Choroid plexus epithelial cell (primary cell): ENCODE results near the gene TOP3A.

Experiments used
- DNase-seq: peaks from one replicate; pipeline ENCODE4 v3.0.0-alpha.2; 2010; ENCODE audit warnings: low read depth
- H3K4me3 ChIP-seq: 2 replicates; pipeline ENCODE4 v1.5.1; 2011; ENCODE audit warnings: low read depth, mild to moderate bottlenecking, control low read depth, low read length, moderate library complexity
- TF ChIP-seq, protein P1 (sequence below): conservative IDR thresholded peaks from 2 replicates; pipeline ENCODE4 v1.5.1; 2011; ENCODE audit warnings: low read depth, mild to moderate bottlenecking, control low read depth, inconsistent platforms, low read length, moderate library complexity

TOP3A gene

DNA sequence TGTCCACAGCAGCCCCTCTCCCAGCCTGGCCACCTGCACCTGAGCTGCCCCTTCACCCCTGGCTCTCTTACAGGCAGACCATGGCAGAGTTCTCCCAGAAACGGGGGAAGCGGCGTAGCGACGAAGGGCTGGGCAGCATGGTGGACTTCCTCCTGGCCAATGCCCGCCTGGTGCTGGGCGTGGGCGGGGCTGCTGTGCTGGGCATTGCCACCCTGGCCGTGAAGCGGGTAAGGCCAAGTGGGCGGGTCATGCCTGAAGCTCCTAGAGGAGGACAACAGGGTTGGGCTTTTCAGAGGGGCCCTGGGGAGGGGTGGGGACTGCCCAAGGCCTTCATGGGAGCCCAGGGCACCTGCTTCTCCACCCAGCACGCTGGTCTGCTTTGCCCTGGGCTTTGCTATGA is 52.2 kb downstream of the TOP3A start:
- no peak for DNase-seq
- no peak overlapping the region for H3K4me3 ChIP-seq
- TF ChIP-seq, protein P1, sequence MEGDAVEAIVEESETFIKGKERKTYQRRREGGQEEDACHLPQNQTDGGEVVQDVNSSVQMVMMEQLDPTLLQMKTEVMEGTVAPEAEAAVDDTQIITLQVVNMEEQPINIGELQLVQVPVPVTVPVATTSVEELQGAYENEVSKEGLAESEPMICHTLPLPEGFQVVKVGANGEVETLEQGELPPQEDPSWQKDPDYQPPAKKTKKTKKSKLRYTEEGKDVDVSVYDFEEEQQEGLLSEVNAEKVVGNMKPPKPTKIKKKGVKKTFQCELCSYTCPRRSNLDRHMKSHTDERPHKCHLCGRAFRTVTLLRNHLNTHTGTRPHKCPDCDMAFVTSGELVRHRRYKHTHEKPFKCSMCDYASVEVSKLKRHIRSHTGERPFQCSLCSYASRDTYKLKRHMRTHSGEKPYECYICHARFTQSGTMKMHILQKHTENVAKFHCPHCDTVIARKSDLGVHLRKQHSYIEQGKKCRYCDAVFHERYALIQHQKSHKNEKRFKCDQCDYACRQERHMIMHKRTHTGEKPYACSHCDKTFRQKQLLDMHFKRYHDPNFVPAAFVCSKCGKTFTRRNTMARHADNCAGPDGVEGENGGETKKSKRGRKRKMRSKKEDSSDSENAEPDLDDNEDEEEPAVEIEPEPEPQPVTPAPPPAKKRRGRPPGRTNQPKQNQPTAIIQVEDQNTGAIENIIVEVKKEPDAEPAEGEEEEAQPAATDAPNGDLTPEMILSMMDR, result no peak

DNA sequence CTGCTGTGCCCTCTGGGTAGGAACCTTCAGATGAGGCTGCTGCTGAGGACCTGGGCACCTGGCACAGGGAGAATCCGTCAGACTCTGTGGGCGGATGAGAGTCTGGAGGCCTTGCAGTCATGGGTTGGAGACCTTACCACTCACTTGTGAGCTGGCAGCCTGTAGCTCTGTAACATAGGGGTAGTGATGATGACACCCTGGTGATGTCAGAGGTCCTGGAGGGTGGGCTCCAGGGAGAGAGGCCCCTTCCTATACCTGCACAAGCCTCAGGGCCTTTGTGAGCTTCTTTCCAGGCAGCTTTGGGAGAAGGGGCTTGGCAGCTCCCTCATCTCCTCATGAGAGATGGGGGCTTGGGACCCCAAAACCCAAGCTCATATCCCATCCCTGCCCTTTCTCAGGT is 52.7 kb downstream of the TOP3A start:
- no peak overlapping the region for H3K4me3 ChIP-seq
- TF ChIP-seq, protein P1, result no peak
- DNase-seq, result no peak

DNA sequence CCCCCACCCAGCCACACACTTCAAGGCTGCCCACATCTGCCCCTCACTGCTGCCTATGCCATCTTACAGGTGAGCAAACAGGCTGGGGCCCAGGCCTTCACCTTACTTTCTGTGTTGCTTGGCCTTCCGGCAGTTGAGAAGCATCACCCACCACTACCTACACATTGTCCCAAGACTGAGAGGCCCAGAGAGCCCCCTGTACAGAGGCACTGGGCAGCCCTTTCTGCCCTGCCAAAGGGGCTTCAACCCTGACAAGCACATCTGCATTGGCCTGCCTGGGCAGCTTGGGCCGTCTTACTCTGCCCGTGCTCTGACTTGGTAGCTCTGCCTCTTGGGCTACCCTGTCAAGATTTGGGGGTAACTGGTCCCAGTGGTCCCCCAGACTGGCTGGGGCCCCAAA is 53.1 kb downstream of the TOP3A start:
- TF ChIP-seq, protein P1, result no peak
- H3K4me3 ChIP-seq, result peak overlapping the region; percentile 97
- no peak for DNase-seq

DNA sequence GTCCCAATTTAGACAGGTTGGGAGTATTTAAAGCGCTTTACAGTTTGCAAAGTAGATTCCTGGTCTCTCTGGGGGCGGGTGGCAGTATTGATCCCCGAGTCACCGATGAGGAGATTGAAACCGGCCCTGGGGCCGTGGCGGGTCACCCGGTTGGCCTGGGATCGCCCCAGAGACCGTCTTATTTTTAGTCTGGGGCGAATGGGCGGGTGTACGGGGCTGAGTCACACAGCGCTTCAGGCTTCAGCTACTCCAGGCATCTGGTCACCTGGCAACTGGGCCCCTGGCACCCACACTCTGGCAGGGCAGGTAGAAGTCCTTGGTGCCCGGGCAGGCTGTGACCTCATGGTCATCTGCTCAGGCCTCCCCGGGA is 53.7 kb downstream of the TOP3A start:
- TF ChIP-seq, protein P1, result no peak
- peak; percentile 48 for DNase-seq
- H3K4me3 ChIP-seq, result peak overlapping the region; percentile 97

DNA sequence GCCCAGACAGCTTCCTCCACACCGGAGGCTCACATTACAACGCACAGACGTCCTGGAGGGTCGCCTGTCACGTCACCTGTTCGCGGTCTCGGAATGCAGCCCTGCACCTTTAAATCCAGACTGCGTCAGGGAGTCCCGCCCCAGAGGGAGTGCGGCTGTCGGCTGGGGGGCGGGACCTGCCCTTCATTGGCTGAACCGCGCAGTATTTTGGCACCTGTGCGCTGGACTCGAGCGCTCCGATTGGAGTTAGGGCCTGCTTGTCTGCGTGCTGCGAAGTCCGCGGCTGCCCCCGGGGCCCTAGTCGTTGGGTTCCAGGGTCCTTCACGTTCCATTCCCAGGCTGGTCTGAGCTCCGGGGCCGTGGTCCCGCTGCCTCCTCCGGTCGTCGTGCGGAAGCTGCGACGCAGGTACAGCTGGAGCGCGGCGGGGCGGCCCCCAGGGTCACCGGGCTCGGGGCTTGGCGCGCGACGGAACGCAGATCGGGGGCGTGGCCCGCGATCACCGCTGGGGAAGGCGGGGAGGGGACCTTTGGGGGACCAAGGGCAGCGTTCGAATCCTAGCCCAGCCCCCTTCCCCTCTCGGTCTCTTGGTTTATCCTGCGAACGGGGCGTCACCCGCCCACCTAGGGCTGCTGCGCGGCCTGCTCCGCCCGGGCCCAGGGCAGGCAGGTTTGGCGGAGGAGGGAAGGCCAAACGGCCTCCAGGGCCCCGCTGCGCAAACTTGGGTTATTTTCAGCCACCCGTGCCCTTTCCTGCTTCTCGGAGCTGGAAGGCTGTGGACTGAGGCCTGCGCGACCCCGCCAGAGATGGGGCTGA is 54.3 kb downstream of the TOP3A start, which contains the start of gene MIEF2:
Gene MIEF2, plus strand, starts transcription at position 331 of the 814 bp plus-strand sequence. CDS start 2,059 bp downstream, outside the sequence.
- peak; percentile 96 for DNase-seq
- TF ChIP-seq, protein P1, result no peak
- H3K4me3 ChIP-seq, result peak within 1 kb of the TSS; percentile 97

DNA sequence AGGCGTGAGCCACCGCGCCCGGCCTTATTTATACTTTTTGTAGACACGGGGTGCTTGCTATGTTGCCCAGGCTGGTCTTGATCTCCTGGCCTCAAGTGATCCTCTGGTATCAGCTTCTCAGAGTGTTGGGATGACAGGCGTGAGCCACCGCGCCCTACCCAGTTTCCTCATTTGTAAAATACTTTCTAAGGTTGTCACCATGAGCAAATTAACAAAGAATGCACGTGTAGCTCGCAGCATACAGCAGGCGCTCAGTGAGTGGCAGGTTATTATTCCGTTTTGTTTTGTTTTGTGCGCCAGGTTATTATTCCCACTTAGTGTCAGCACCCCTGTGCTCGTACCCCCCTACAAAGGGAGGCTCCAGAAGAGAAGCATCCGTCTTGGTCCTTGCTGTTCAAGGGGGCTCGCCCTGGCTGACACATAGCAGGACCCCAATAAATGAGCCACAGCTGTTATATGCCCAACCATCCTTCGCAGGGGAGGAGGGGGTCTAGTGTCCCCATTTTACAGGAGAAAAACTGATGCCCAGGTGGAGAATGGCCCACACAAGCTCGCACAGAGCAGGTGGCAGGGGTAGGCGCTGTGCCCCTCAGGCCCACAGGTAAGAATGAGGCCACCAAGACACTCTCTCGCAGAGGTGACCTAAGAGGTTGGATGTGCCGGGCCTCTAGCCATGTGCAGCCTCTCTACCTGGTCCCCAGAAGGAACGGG is 55.0 kb downstream of the TOP3A start:
- TF ChIP-seq, protein P1, result no peak
- no peak for DNase-seq
- peak overlapping the region; percentile 47 for H3K4me3 ChIP-seq
